Activated naive CD4-positive, alpha-beta T cell treated with anti-CD3 and anti-CD28 coated beads, Interleukin-2, amount 50 U/mL, for 72 hours (primary cell): ENCODE measurements around the gene KCND1. TPM values are rescaled to one million over a fixed set of nuclear protein-coding genes. Genes with fewer than 3 reads are reported as not detected.
"Not testable (repeated sequence)": the region's sequence is repeated elsewhere in the genome, so short reads cannot be mapped to it uniquely, and the experiment has no call there.

Source experiments
- ATAC-seq, 2 donors: fragments of 150-1000 bp; cut with Tn5 transposase; 2 replicates each; pipeline ENCODE4 v1.10.0; 2021; ENCODE audit warnings: mild to moderate bottlenecking in 2 of 2, moderate library complexity in 2 of 2
- DNase-seq, 2 donors: peaks; one replicate each; pipeline ENCODE4 v3.0.0; 2021 to 2022; ENCODE audit warnings: low spot score in 2 of 2
- H3K27ac Mint-ChIP-seq, 2 donors: one replicate each; pipeline ENCODE4 v1.8.0; 2022; ENCODE audit warnings: mild to moderate bottlenecking in 2 of 2, mixed read lengths in 2 of 2
- H3K36me3 Mint-ChIP-seq, 2 donors: one replicate each; pipeline ENCODE4 v1.8.0; 2022; ENCODE audit warnings: mixed read lengths in 2 of 2
- H3K9me3 Mint-ChIP-seq, 2 donors: one replicate each; pipeline ENCODE4 v1.8.0; 2022; ENCODE audit warnings: mixed read lengths in 2 of 2
- total RNA-seq, 2 donors: library from RNA; stranded (reverse); gene quantifications; one replicate each; pipeline ENCODE4 v1.2.3, GENCODE V29; 2022

KCND1 gene
- total RNA-seq, 2 donors from 2014 or later, result 4.9 to 15.5 TPM

DNA sequence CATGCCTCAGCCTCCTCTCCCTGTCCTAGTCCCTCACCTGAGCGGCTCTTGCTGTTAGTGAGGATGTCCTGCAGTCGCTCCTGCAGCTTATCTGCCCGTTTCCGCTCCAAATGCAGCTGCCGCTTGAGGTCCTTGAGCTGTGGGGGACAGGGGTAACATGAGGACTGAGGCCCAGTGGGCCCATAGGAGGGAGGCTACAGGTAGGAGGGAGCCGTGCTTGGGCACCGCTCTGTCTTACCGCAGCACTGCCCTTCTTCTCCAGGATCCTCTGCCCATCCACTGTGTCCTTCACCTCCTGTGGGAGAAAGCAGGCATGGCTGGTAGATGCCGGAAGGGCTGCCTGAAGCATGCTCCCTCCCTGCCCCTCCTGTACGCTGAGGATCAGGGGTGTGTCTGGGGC, 9.5 kb upstream of the KCND1 start:
- Mint-ChIP-seq H3K9me3 (no peaks in the 10 kb centered on the region), H3K27ac (no peak overlapping the region), H3K36me3 (peaks cover 8 to 18% of the 10 kb centered on the region in 2 donors)
- DNase-seq, result no peak
- no peak for ATAC-seq

- H3K36me3 Mint-ChIP-seq, result peaks cover 8 to 18% of the 10 kb centered on the region in 2 donors
- not testable (repeated sequence) for H3K27ac Mint-ChIP-seq, ATAC-seq, DNase-seq, H3K9me3 Mint-ChIP-seq
Observed at GRCh38 chrX:48980341-48980740, 8.7 kb upstream of the KCND1 start.

GRCh38 chrX:48978226-48978625, 6.6 kb upstream of the KCND1 start:
- Mint-ChIP-seq H3K27ac (peak overlapping the region in 1 of 2 donors; percentile 87), H3K36me3 (peaks cover 0 to 9% of the 10 kb centered on the region in 2 donors), H3K9me3 (no peaks in the 10 kb centered on the region)
- DNase-seq, result no peak
- no peak for ATAC-seq

- H3K27ac Mint-ChIP-seq, result peak overlapping the region; percentile 48 to 60
- no peaks in the 10 kb centered on the region for H3K9me3 Mint-ChIP-seq
- H3K36me3 Mint-ChIP-seq, result peaks cover 0 to 8% of the 10 kb centered on the region in 2 donors
- DNase-seq (no peak), ATAC-seq (no peak)
Observed at GRCh38 chrX:48976086-48976485, 4.4 kb upstream of the KCND1 start.

GRCh38 chrX:48975541-48975940, 3.9 kb upstream of the KCND1 start:
- H3K36me3 Mint-ChIP-seq, result peaks cover 0 to 8% of the 10 kb centered on the region in 2 donors
- DNase-seq, result no peak
- H3K27ac Mint-ChIP-seq, result peak overlapping the region; percentile 48
- no peaks in the 10 kb centered on the region for H3K9me3 Mint-ChIP-seq
- no peak for ATAC-seq

GRCh38 chrX:48975041-48975440, 3.4 kb upstream of the KCND1 start:
- H3K9me3 Mint-ChIP-seq, result no peaks in the 10 kb centered on the region
- ATAC-seq (no peak), DNase-seq (no peak)
- H3K27ac Mint-ChIP-seq, result peak overlapping the region in 1 of 2 donors; percentile 76
- H3K36me3 Mint-ChIP-seq, result peaks cover 0 to 8% of the 10 kb centered on the region in 2 donors

GRCh38 chrX:48974574-48974973, 2.9 kb upstream of the KCND1 start:
- H3K9me3 Mint-ChIP-seq, result no peaks in the 10 kb centered on the region
- no peak for ATAC-seq
- DNase-seq, result no peak
- H3K27ac Mint-ChIP-seq, result peak overlapping the region in 1 of 2 donors; percentile 76
- H3K36me3 Mint-ChIP-seq, result peaks cover 0 to 8% of the 10 kb centered on the region in 2 donors

GRCh38 chrX:48974033-48974432, 2.4 kb upstream of the KCND1 start:
- Mint-ChIP-seq H3K36me3 (peaks cover 0 to 8% of the 10 kb centered on the region in 2 donors), H3K9me3 (no peaks in the 10 kb centered on the region), H3K27ac (peak overlapping the region in 1 of 2 donors; percentile 76)
- ATAC-seq (no peak), DNase-seq (no peak)

GRCh38 chrX:48972220-48973164, 848 bp upstream of the KCND1 start:
- H3K9me3 Mint-ChIP-seq, result no peaks in the 10 kb centered on the region
- peak; percentile 50 to 73 for ATAC-seq
- DNase-seq, result peak in 1 of 2 donors; percentile 10
- H3K36me3 Mint-ChIP-seq, result no peaks in the 10 kb centered on the region
- H3K27ac Mint-ChIP-seq, result peak overlapping the region; percentile 3 to 29

DNA sequence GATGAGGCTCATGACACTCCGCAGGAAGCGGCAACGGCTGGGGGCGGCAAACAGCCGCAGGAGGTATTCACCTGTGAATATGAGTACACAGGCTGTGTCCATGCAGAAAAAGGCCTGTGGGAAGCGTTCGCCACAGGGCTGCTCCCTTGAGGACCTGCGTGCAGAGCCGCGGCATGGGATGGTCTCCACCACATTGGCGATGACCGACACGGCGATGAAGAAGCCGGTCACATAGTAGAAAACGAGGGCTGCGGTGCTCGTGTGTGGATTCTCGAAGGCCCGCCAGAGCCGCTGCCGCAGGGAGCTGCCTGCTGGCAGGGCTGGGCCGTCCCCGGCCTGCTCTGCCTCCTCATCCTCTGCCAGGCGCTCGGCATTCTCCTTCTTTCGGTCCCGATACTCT, 2.2 kb downstream of the KCND1 start:
- Mint-ChIP-seq H3K9me3 (no peaks in the 10 kb centered on the region), H3K27ac (no peak overlapping the region), H3K36me3 (no peaks in the 10 kb centered on the region)
- no peak for DNase-seq
- ATAC-seq, result no peak

- no peak for ATAC-seq
- H3K9me3 Mint-ChIP-seq, result no peaks in the 10 kb centered on the region
- no peaks in the 10 kb centered on the region for H3K36me3 Mint-ChIP-seq
- H3K27ac Mint-ChIP-seq, result no peak overlapping the region
- no peak for DNase-seq
Observed at GRCh38 chrX:48968377-48968776, 3.3 kb downstream of the KCND1 start.

DNA sequence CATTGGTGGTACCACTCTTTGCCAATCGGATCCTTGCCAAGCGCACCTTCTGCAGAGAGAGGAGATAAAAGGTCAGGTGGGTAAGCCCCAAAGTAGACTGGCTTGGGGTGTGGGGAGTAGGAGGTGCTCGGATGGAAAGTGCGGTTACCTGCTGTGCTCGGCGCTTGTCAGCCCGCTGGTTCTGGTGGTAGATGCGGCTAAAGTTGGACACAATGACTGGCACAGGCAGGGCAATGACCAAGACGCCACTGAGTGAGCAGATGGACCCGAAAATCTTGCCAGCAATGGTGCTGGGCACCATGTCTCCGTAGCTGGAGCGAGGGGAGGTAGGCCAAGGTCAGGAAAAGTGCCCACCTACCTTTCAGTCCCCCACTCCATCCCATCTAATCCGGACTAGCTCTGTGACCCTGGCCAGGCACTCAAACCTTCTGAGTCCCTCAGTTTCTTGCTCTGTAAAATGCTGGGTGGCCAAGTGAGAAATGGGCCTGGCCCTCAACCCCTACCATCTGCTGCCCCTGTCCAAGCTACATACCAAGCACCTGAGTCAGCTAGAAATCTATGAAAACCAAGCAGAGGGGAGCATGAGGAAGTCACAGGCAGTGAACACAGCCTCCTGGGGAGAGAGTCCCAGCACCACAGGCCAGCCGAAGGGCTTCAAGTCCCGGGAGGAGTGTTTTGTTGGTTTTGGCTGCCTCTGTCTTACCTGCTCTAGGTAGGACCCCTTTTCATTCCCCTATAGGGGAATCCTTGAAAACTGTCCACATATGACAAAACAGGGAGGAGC, 4.7 kb downstream of the KCND1 start:
- ATAC-seq (no peak), DNase-seq (no peak)
- H3K9me3 Mint-ChIP-seq, result no peaks in the 10 kb centered on the region
- no peaks in the 10 kb centered on the region for H3K36me3 Mint-ChIP-seq
- H3K27ac Mint-ChIP-seq, result no peak overlapping the region

GRCh38 chrX:48965959-48966358, 5.7 kb downstream of the KCND1 start:
- no peak for ATAC-seq
- Mint-ChIP-seq H3K27ac (no peak overlapping the region), H3K9me3 (no peaks in the 10 kb centered on the region), H3K36me3 (no peaks in the 10 kb centered on the region)
- no peak for DNase-seq

- Mint-ChIP-seq H3K9me3 (no peaks in the 10 kb centered on the region), H3K27ac (peak overlapping the region; percentile 84 to 98), H3K36me3 (peaks cover 0 to 3% of the 10 kb centered on the region in 2 donors)
- ATAC-seq (no peak), DNase-seq (no peak)
Observed at GRCh38 chrX:48961585-48962091, 10.0 kb downstream of the KCND1 start.

DNA sequence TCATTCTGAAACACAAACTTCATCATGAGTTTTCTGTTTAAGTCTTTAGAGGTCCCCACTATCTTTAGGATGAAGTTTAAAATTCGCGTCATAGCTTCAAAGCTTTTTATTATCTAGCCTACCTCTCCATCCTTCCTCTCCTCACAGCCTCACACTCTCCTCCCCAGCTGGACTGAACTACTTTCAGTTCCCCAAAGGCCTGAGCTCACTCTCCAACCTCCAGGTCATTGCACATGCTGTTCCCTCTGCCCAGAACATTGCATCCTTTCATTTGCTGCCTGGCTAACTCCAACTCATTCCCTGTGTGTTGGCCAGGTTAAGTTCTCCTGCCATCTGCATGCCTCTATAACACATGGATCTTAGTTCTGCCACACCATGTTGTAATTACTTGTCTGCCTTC, 11.4 kb downstream of the KCND1 start:
- no peaks in the 10 kb centered on the region for H3K9me3 Mint-ChIP-seq
- H3K27ac Mint-ChIP-seq, result peak overlapping the region; percentile 75 to 98
- peaks cover 0 to 12% of the 10 kb centered on the region in 2 donors for H3K36me3 Mint-ChIP-seq

GRCh38 chrX:48958635-48959094, 13.0 kb downstream of the KCND1 start:
- DNase-seq (no peak), ATAC-seq (peak in 1 of 2 donors; percentile 15)
- H3K36me3 Mint-ChIP-seq, result peaks cover 0 to 17% of the 10 kb centered on the region in 2 donors
- H3K9me3 Mint-ChIP-seq, result no peaks in the 10 kb centered on the region
- H3K27ac Mint-ChIP-seq, result peak overlapping the region; percentile 98 to 100

More for the DNA sequence above, 11.4 kb downstream of the KCND1 start:
- ATAC-seq, result no peak
- no peak for DNase-seq
